Measurements from ENCODE around the gene NKAIN2.
A peak's percentile ranks its signal among the peaks of the same experiment; 100 is the strongest.

NKAIN2 gene

GRCh38 chr6:124795643-124796463, 992.2 kb downstream of the NKAIN2 start:
- peak; percentile 27 to 42 for DNase-seq

- no peak for DNase-seq
These were observed 992.9 kb downstream of the NKAIN2 start for GRCh38 chr6:124796464-124796970.

GRCh38 chr6:124797224-124797623, 993.6 kb downstream of the NKAIN2 start:
- no peak for DNase-seq

GRCh38 chr6:124798942-124799496, 995.4 kb downstream of the NKAIN2 start:
- peak in 1 of 2 experiments; percentile 36 for DNase-seq

GRCh38 chr6:124799638-124800037, 996.0 kb downstream of the NKAIN2 start:
- no peak for DNase-seq

- DNase-seq: no peak
These were observed 996.6 kb downstream of the NKAIN2 start for GRCh38 chr6:124800222-124800621.

- no peak for DNase-seq
These were observed 1008.4 kb downstream of the NKAIN2 start for GRCh38 chr6:124812067-124812466.

GRCh38 chr6:124819346-124819745, 1015.7 kb downstream of the NKAIN2 start:
- DNase-seq: peak; percentile 27 to 34

- DNase-seq: no peak
These were observed 1018.5 kb downstream of the NKAIN2 start for GRCh38 chr6:124822204-124822613.

GRCh38 chr6:124822721-124823120, 1019.1 kb downstream of the NKAIN2 start:
- DNase-seq: no peak

- no peak for DNase-seq
These were observed 1019.8 kb downstream of the NKAIN2 start for GRCh38 chr6:124823240-124824111.

- DNase-seq: no peak
These were observed 1021.9 kb downstream of the NKAIN2 start for GRCh38 chr6:124825564-124825963.

- DNase-seq: no peak
These were observed 1026.2 kb downstream of the NKAIN2 start for GRCh38 chr6:124829822-124830221.

- DNase-seq: no peak
These were observed 1026.8 kb downstream of the NKAIN2 start for GRCh38 chr6:124830506-124830905.

- DNase-seq: peak in 1 of 2 experiments; percentile 31
These were observed 1050.8 kb downstream of the NKAIN2 start for GRCh38 chr6:124854338-124854922.

- no peak for DNase-seq
These were observed 1054.1 kb downstream of the NKAIN2 start for GRCh38 chr6:124857746-124858145.

- no peak for DNase-seq
These were observed 1054.9 kb downstream of the NKAIN2 start for GRCh38 chr6:124858564-124858963.

GRCh38 chr6:124859366-124859765, 1055.7 kb downstream of the NKAIN2 start:
- DNase-seq: no peak

GRCh38 chr6:124866040-124866439, 1062.4 kb downstream of the NKAIN2 start:
- DNase-seq: no peak

- DNase-seq: no peak
These were observed 1063.5 kb downstream of the NKAIN2 start for GRCh38 chr6:124867121-124867520.

GRCh38 chr6:124868481-124868880, 1064.8 kb downstream of the NKAIN2 start:
- no peak for DNase-seq

GRCh38 chr6:124869416-124869815, 1065.8 kb downstream of the NKAIN2 start:
- no peak for DNase-seq

Measured in Kasumi-1 (cell line).